ENCODE measurements around the gene GDF10. TPM values are rescaled to one million over a fixed set of nuclear protein-coding genes. Genes with fewer than 3 reads are reported as not detected.

The GDF10 gene
- total and polyA plus RNA-seq, 9 of the 15 experiments (the other 6 are each of a cell fraction or from before 2014, with no cell fraction given): 0.03 to 0.20 (median 0.11) TPM; not detected in 6

GRCh38 chr10:47326927-47327330 lies 26.9 kb downstream of the GDF10 start (continued):
- TF ChIP-seq ATF4 (CRISPR knock-in tag; IDR thresholded peaks at IDR 0.05) (peak; percentile 26; the same call in 1 of the 2 replicates), EWSR1 (IDR thresholded peaks at IDR 0.05; ENCODE audit: borderline replicate concordance, low read depth, partially characterized antibody) (no peak), PHTF2 (CRISPR knock-in tag; IDR thresholded peaks at IDR 0.05) (no peak), DPF2 (IDR thresholded peaks at IDR 0.05) (peak; percentile 65; the same call in 1 of the 2 replicates), MITF (IDR thresholded peaks at IDR 0.05) (0 out of 2 replicates have a peak, but pooled peaks have one; percentile 21), ZNF140 (CRISPR knock-in tag; IDR thresholded peaks at IDR 0.05) (no peak), MAZ (CRISPR knock-in tag; conservative IDR thresholded peaks at IDR 0.05 in 1 of 2, IDR thresholded peaks at IDR 0.05 in 1 of 2) (peak in 1 of 2 experiments; percentile 69; a peak in 1 of 4 replicates), FOXJ2 (tag; IDR thresholded peaks at IDR 0.05) (0 out of 2 replicates have a peak, but pooled peaks have one; percentile 24), EZH2 (IDR thresholded peaks at IDR 0.05; ENCODE audit: borderline replicate concordance, low read depth, low read length) (no peak), HOXB6 (CRISPR knock-in tag; IDR thresholded peaks at IDR 0.05; ENCODE audit: borderline replicate concordance) (no peak), RBFOX2 (IDR thresholded peaks at IDR 0.05; ENCODE audit: low read depth, low read length) (peak; percentile 47), ZKSCAN3 (CRISPR knock-in tag; IDR thresholded peaks at IDR 0.05) (no peak), ZKSCAN8 (CRISPR knock-in tag; IDR thresholded peaks at IDR 0.05) (0 out of 2 replicates have a peak, but pooled peaks have one; percentile 44), PREB (CRISPR knock-in tag; IDR thresholded peaks at IDR 0.05) (no peak), STAG1 (CRISPR knock-in tag; IDR thresholded peaks at IDR 0.05; ENCODE audit: borderline replicate concordance) (no peak), XRCC5 (IDR thresholded peaks at IDR 0.05; ENCODE audit: low read depth, low read length) (no peak), CCAR2 (IDR thresholded peaks at IDR 0.05; ENCODE audit: low read depth, low read length) (no peak), LARP7 (IDR thresholded peaks at IDR 0.05) (no peak), MEF2D (tag; conservative IDR thresholded peaks at IDR 0.05; ENCODE audit: low read depth) (peak; percentile 51; the same call in 1 of the 2 replicates), ATF7 (IDR thresholded peaks at IDR 0.05) (peak; percentile 40; the same call in 1 of the 2 replicates)
- TF ChIP-seq, protein P1, sequence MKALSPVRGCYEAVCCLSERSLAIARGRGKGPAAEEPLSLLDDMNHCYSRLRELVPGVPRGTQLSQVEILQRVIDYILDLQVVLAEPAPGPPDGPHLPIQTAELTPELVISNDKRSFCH (CRISPR knock-in tag; IDR thresholded peaks at IDR 0.05): no peak
- TF ChIP-seq, protein P1 (tag; IDR thresholded peaks at IDR 0.05): no peak
- TF ChIP-seq, protein P2, sequence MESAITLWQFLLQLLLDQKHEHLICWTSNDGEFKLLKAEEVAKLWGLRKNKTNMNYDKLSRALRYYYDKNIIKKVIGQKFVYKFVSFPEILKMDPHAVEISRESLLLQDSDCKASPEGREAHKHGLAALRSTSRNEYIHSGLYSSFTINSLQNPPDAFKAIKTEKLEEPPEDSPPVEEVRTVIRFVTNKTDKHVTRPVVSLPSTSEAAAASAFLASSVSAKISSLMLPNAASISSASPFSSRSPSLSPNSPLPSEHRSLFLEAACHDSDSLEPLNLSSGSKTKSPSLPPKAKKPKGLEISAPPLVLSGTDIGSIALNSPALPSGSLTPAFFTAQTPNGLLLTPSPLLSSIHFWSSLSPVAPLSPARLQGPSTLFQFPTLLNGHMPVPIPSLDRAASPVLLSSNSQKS (CRISPR knock-in tag; IDR thresholded peaks at IDR 0.05): no peak

All from K562 (cell line).